ENCODE results near the gene EIF4G1. TPM values are rescaled to one million over a fixed set of nuclear protein-coding genes. Genes with fewer than 3 reads are reported as not detected.
A peak's percentile ranks its signal among the peaks of the same experiment; 100 is the strongest.

The EIF4G1 gene
- total and polyA plus RNA-seq, 2 of the 8 experiments (the other 6 are each of a cell fraction or from before 2014, with no cell fraction given), result 318 to 473 TPM

- peak; percentile 35 for TF ChIP-seq KDM4A (IDR thresholded peaks at IDR 0.05; ENCODE audit: low read depth, low read length, severe bottlenecking)
These were observed 47.7 kb downstream of the EIF4G1 start (continued) for GRCh38 chr3:184361932-184362667.

Data from H1 (cell line).